Activated T-cell treated with anti-CD3 and anti-CD28 coated beads, Interleukin-2, amount 50 U/mL, for 48 hours (primary cell): ENCODE data around the gene RAB9A.
"Not testable (repeated sequence)": the region's sequence is repeated elsewhere in the genome, so short reads cannot be mapped to it uniquely, and the experiment has no call there.

Source experiments
- DNase-seq, 2 experiments: peaks; one replicate each; pipeline ENCODE4 v3.0.0-alpha.2; 2020

The RAB9A gene

GRCh38 chrX:13688958-13689740 is at the start of gene RAB9A:
Gene RAB9A, plus strand, starts transcription at chrX:13689128. Its CDS starts 19,619 bp downstream, at chrX:13708747.
- DNase-seq, result peak; percentile 90 to 92

GRCh38 chrX:13641684-13642083 is 47.2 kb upstream of the RAB9A start:
- DNase-seq, result not testable (repeated sequence)

- no peak for DNase-seq
These were observed 43.3 kb upstream of the RAB9A start for GRCh38 chrX:13645464-13646153.

GRCh38 chrX:13646154-13646549 is 42.8 kb upstream of the RAB9A start:
- DNase-seq, result peak; percentile 52 to 56

GRCh38 chrX:13647709-13648212 is 41.2 kb upstream of the RAB9A start:
- DNase-seq, result peak; percentile 63 to 67

- DNase-seq, result not testable (repeated sequence)
These were observed 40.6 kb upstream of the RAB9A start for GRCh38 chrX:13648336-13648735.

- DNase-seq, result no peak
These were observed 39.1 kb upstream of the RAB9A start for GRCh38 chrX:13649838-13650237.

- DNase-seq, result no peak
These were observed 38.6 kb upstream of the RAB9A start for GRCh38 chrX:13650318-13650717.

- DNase-seq, result no peak
These were observed 37.8 kb upstream of the RAB9A start for GRCh38 chrX:13651150-13651549.

- no peak for DNase-seq
These were observed 36.6 kb upstream of the RAB9A start for GRCh38 chrX:13652287-13652793.

GRCh38 chrX:13652850-13653693 is 35.9 kb upstream of the RAB9A start, which contains the start of gene TCEANC:
Gene TCEANC, plus strand, starts transcription at chrX:13653141. Its CDS starts 9,368 bp downstream, at chrX:13662509.
- peak; percentile 96 to 98 for DNase-seq

- no peak for DNase-seq
These were observed 34.8 kb upstream of the RAB9A start for GRCh38 chrX:13654116-13654515.

GRCh38 chrX:13655674-13656073 is 33.3 kb upstream of the RAB9A start:
- no peak for DNase-seq

- DNase-seq, result no peak
These were observed 30.3 kb upstream of the RAB9A start for GRCh38 chrX:13658602-13659001.

- no peak for DNase-seq
These were observed 29.9 kb upstream of the RAB9A start for GRCh38 chrX:13659063-13659462.

- no peak for DNase-seq
These were observed 27.1 kb upstream of the RAB9A start for GRCh38 chrX:13661735-13662288.

- DNase-seq, result no peak
These were observed 26.6 kb upstream of the RAB9A start for GRCh38 chrX:13662355-13662791.

- no peak for DNase-seq
These were observed 24.9 kb upstream of the RAB9A start for GRCh38 chrX:13664020-13664419.

GRCh38 chrX:13666836-13667235 is 22.1 kb upstream of the RAB9A start:
- DNase-seq, result no peak

GRCh38 chrX:13667919-13668318 is 21.0 kb upstream of the RAB9A start:
- DNase-seq, result no peak

- DNase-seq, result peak; percentile 64 to 67
These were observed 19.6 kb upstream of the RAB9A start for GRCh38 chrX:13669246-13669737.

GRCh38 chrX:13669755-13670154 is 19.2 kb upstream of the RAB9A start:
- peak in 1 of 2 experiments; percentile 37 for DNase-seq
